Pancreas (tissue), 10 donors: ENCODE results near the gene BPIFA3. TPM values are rescaled to one million over a fixed set of nuclear protein-coding genes. Genes with fewer than 3 reads are reported as not detected.

Experiments
- ATAC-seq, 4 donors: fragments of 200-7000 bp; cut with Tn5 transposase; one replicate each; pipeline versions ENCODE4 v1.8.0 to v1.9.1; 2020; ENCODE audit warnings: mild to moderate bottlenecking in 4 of 4, moderate library complexity in 4 of 4
- DNase-seq, 6 donors: peaks; one replicate each; pipeline ENCODE4 v3.0.0-alpha.2; 2020
- FAIRE-seq: peaks from 2 replicates; lab custom pipeline; 2012; peaks lifted over from hg19 to GRCh38; lab: Jason Lieb, UNC
- H3K27ac ChIP-seq, 4 donors: fragments of 200-600 bp; sonication (generic); 1 replicate in 3 of 4; 2 replicates in 1 of 4; pipeline versions ENCODE4 v1.5.0 to v1.8.0; 2020
- H3K27me3 ChIP-seq, 4 donors: fragments of 200-600 bp; one replicate each; pipeline ENCODE4 v1.8.0; 2021
- H3K36me3 ChIP-seq, 3 donors: fragments of 200-600 bp; sonication (generic) in 1 of 3; one replicate each; pipeline versions ENCODE4 v1.5.0 to v1.8.0; 2020 to 2021
- H3K4me1 ChIP-seq, 3 donors: fragments of 200-600 bp; one replicate each; pipeline ENCODE4 v1.8.0; 2021
- H3K4me3 ChIP-seq, 4 donors: fragments of 200-600 bp; sonication (generic) in 2 of 4; one replicate each; pipeline versions ENCODE4 v1.5.0 to v1.8.0; 2020 to 2021
- H3K9me3 ChIP-seq, 4 donors: fragments of 200-600 bp; one replicate each; pipeline ENCODE4 v1.8.0; 2021
- WGBS, 2 donors: extraction: QIAGEN DNeasy Blood & Tissue Kit; methylation state at CpG; one replicate each; pipeline ENCODE4 v1.1.7; 2013; 5-methylcytosine and 5-hydroxymethylcytosine counted together
- intact Hi-C, 3 donors: fragments of 100-400 bp; cut with DNase I; formaldehyde crosslinking; loops; one replicate each; pipeline versions ENCODE4 v1.11.1 to v1.14.2; 2022
- polyA plus RNA-seq, 2 donors: library from polyadenylated mRNA; stranded (reverse); fragments of 200-250 nt; gene quantifications; one replicate each; pipeline ENCODE4 v1.2.3, GENCODE V29; 2013
- total RNA-seq, 6 donors: library from RNA; stranded (reverse); fragmentation: NEBNext Ultra II Directional in 4 of 6; extraction: Animal tissue kit (Norgen Biotek cat#: 25700) in 4 of 6; gene quantifications; one replicate each; pipeline versions ENCODE4 v1.2.1 to v1.2.4, GENCODE V29; 2021 to 2023
- TF ChIP-seq, protein P1 (sequence below), 4 donors: fragments of 200-600 bp; sonication (generic) in 3 of 4; IDR thresholded peaks; one replicate each; pipeline versions ENCODE4 v1.5.0 to v1.8.0; 2021; ENCODE audit warnings: antibody characterized with exemption in 4 of 4
- donor health status: healthy with polysubstance abuse.
- donor health status: DM: no; HTN: no; CAD: no; lungs with moderate emphysema.
- donor health status: DM: no; HTN: no; CAD: no.
- donor health status: control.
- donor health status: control.
- donor health status: Bipolar disorder and iron deficiency.
- donor health status: DM: yes; HTN: yes; CAD: no.
- donor health status: DM: no; HTN: no; CAD: no.
- donor health status: DM: no; HTN: no; CAD: no.
- donor health status: DM: yes; HTN: yes; CAD: no.

Gene BPIFA3
- total and polyA plus RNA-seq, 8 donors, result not detected

DNA sequence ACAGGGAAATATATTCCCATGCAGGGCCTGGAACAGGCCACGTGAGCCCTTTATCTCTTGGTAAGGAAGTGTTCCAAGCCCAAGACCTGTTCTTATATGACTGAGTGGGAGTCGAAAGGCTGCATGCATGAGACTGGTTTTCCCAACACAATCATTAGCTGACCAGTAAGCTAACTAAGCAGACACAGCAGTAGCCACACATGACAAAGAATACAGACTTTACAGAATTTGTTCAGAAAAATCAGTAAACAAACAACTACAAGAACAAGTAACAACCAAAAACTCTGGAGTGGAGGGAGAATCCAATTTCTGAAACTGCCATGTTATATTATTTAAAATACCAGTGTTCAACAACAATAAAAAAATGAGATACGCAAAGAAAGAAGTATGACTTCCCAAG is 35.3 kb downstream of the BPIFA3 start:
- Histone ChIP-seq H3K36me3 (no peaks in the 10 kb centered on the region), H3K9me3 (no peaks in the 10 kb centered on the region), H3K27me3 (no peaks in the 10 kb centered on the region), H3K4me3 (no peak overlapping the region), H3K27ac (no peak overlapping the region), H3K4me1 (no peaks in the 10 kb centered on the region)
- TF ChIP-seq, protein P1, sequence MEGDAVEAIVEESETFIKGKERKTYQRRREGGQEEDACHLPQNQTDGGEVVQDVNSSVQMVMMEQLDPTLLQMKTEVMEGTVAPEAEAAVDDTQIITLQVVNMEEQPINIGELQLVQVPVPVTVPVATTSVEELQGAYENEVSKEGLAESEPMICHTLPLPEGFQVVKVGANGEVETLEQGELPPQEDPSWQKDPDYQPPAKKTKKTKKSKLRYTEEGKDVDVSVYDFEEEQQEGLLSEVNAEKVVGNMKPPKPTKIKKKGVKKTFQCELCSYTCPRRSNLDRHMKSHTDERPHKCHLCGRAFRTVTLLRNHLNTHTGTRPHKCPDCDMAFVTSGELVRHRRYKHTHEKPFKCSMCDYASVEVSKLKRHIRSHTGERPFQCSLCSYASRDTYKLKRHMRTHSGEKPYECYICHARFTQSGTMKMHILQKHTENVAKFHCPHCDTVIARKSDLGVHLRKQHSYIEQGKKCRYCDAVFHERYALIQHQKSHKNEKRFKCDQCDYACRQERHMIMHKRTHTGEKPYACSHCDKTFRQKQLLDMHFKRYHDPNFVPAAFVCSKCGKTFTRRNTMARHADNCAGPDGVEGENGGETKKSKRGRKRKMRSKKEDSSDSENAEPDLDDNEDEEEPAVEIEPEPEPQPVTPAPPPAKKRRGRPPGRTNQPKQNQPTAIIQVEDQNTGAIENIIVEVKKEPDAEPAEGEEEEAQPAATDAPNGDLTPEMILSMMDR (IDR thresholded peaks at IDR 0.05), result no peak
- intact Hi-C loops, result no loop called here
- FAIRE-seq (no peak), ATAC-seq (no peak), DNase-seq (no peak)
- 69 to 85% methylated on average over 3 of the region's 3 CpGs for WGBS, 2 donors

DNA sequence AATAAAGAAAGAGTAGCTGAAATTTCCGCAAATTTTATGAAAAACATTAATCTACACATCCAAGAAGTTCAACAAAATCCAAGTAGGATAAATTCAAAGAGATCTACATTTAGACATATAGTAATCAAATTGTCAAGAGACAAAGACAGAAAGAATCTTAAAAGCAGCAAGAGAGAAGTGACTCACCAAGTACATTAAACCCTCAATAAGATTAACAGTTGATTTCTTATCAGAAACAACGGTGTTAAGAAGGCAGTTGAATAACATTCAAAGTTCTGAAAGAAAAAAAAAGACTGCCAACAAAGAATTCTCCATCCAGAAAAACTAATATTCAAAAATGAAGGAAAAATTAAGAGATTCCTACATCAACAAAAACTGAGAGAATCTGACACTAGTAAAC is 37.9 kb downstream of the BPIFA3 start:
- DNase-seq (no peak), FAIRE-seq (no peak), ATAC-seq (no peak)
- Histone ChIP-seq H3K27me3 (no peaks in the 10 kb centered on the region), H3K4me3 (no peak overlapping the region), H3K36me3 (no peaks in the 10 kb centered on the region), H3K27ac (no peak overlapping the region), H3K9me3 (no peaks in the 10 kb centered on the region), H3K4me1 (no peaks in the 10 kb centered on the region)
- 56 to 58% methylated on average over 2 of the region's 2 CpGs for whole genome bisulfite sequencing, 2 donors
- TF ChIP-seq, protein P1 (IDR thresholded peaks at IDR 0.05), result no peak
- intact Hi-C loops, result no loop called here

DNA sequence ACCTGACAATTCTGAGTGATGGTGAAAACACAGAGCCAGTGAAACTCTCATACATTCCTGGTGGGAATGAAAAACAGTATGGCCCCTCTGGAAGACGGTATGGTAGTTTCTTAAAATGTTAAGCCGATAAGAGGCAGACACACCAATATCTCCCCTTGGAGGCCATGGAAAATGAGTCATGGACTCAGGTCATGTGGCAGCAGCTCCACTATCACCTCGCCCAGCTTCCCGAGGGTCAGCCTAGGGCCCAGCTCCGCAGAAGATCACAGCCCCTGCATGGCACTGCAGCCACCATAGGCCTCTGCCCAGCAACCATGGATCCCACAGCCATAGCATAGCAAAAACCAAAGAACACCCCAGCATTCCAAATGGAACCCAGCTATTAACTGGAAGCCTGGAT is 40.1 kb downstream of the BPIFA3 start:
- Histone ChIP-seq H3K4me3 (no peak overlapping the region), H3K36me3 (no peaks in the 10 kb centered on the region), H3K9me3 (no peaks in the 10 kb centered on the region), H3K4me1 (no peaks in the 10 kb centered on the region), H3K27ac (no peak overlapping the region), H3K27me3 (no peaks in the 10 kb centered on the region)
- ATAC-seq (no peak), FAIRE-seq (no peak), DNase-seq (no peak)
- 63 to 83% methylated on average over 5 of the region's 5 CpGs for WGBS, 2 donors
- intact Hi-C loops, result no loop called here
- TF ChIP-seq, protein P1 (IDR thresholded peaks at IDR 0.05), result no peak

DNA sequence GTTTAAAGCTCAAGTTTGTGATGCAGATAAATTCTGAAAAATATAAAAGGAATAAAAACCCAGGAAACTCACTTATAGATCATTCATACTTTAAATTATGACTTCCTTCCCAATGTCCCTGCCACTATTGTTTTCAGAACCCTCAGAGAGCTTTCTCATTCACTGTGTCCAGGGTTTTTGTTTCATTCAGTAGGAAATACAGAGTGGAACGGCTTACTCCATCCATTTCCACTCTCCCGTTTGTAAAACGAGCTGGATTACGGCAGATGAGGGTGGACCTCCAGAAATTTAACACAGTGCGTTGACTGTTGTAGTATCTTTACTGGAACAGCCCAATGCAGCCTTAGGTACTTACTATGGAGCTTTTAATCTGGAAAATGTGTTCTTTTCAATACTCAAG is 42.2 kb downstream of the BPIFA3 start:
- 52 to 60% methylated on average over 5 of the region's 5 CpGs for WGBS, 2 donors
- ATAC-seq (no peak), DNase-seq (no peak), FAIRE-seq (no peak)
- no peaks in the 10 kb centered on the region for H3K36me3 ChIP-seq
- intact Hi-C loops, result no loop called here
- no peak overlapping the region for H3K4me3 ChIP-seq
- no peak overlapping the region for H3K27ac ChIP-seq
- H3K4me1 ChIP-seq, result no peaks in the 10 kb centered on the region
- TF ChIP-seq, protein P1 (IDR thresholded peaks at IDR 0.05), result no peak
- no peaks in the 10 kb centered on the region for H3K27me3 ChIP-seq
- no peaks in the 10 kb centered on the region for H3K9me3 ChIP-seq

DNA sequence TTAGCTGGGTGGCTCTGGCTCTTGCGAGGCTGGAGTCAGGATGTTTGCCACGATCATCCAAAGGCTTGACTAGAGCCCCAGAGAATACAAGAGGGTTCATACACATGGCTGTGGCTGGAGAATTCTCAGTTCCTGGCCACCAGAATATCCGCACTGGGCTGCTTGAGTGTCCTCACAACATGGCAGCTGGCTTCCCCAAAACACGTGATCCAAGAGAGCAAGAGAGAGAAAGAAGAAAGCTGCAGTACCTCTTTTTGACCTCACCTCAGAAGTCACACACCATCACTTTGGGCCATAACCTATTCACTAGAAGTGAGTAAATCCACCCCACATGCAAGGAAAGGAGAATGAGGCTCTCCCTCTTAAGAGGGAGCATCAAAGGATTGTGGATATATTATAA is 44.3 kb downstream of the BPIFA3 start:
- H3K27ac ChIP-seq, result no peak overlapping the region
- FAIRE-seq (no peak), DNase-seq (no peak), ATAC-seq (no peak)
- TF ChIP-seq, protein P1 (IDR thresholded peaks at IDR 0.05), result no peak
- no peaks in the 10 kb centered on the region for H3K4me1 ChIP-seq
- no peaks in the 10 kb centered on the region for H3K9me3 ChIP-seq
- 57 to 61% methylated on average over 4 of the region's 4 CpGs for WGBS, 2 donors
- no peak overlapping the region for H3K4me3 ChIP-seq
- intact Hi-C loops, result no loop called here
- H3K27me3 ChIP-seq, result no peaks in the 10 kb centered on the region
- no peaks in the 10 kb centered on the region for H3K36me3 ChIP-seq
